Esophagus squamous epithelium (tissue), 5 donors: ENCODE measurements around the gene USB1. TPM values are rescaled to one million over a fixed set of nuclear protein-coding genes. Genes with fewer than 3 reads are reported as not detected.

Experiments used
- DNase-seq: peaks from one replicate; lab custom pipeline; 2025; lab: John Stamatoyannopoulos, UW
- H3K27ac ChIP-seq, 4 donors: fragments of 200-600 bp; sonication (generic); one replicate each; pipeline ENCODE4 v1.5.1; 2016 to 2019; ENCODE audit warnings: mild to moderate bottlenecking in 1 of 4
- H3K27me3 ChIP-seq, 4 donors: fragments of 200-600 bp; sonication (generic); 1 replicate in 3 of 4; 2 replicates in 1 of 4; pipeline versions ENCODE4 v1.5.1 to v1.6.0; 2017 to 2021; ENCODE audit warnings: antibody characterized with exemption in 1 of 4
- H3K36me3 ChIP-seq, 3 donors: fragments of 200-600 bp; sonication (generic); one replicate each; pipeline ENCODE4 v1.5.1; 2016 to 2019
- H3K4me1 ChIP-seq, 3 donors: fragments of 200-600 bp; sonication (generic); one replicate each; pipeline ENCODE4 v1.5.1; 2017 to 2019
- H3K4me3 ChIP-seq, 4 donors: fragments of 200-600 bp; sonication (generic); 1 replicate in 3 of 4; 2 replicates in 1 of 4; pipeline ENCODE4 v1.5.1; 2016 to 2019; ENCODE audit warnings: mild to moderate bottlenecking in 2 of 4, moderate library complexity in 1 of 4
- H3K9me3 ChIP-seq, 3 donors: fragments of 200-600 bp; sonication (generic); one replicate each; pipeline ENCODE4 v1.5.1; 2016 to 2019
- POLR2A ChIP-seq, 4 donors: fragments of 450-650 bp; IDR thresholded peaks; one replicate each; pipeline ENCODE4 v1.6.1; 2017; ENCODE audit warnings: antibody characterized with exemption in 4 of 4, mild to moderate bottlenecking in 4 of 4, moderate library complexity in 3 of 4
- WGBS, 2 donors: methylation state at CpG; one replicate each; pipeline ENCODE4 v1.1.5; 2018; 5-methylcytosine and 5-hydroxymethylcytosine counted together
- intact Hi-C: fragments of 100-400 bp; cut with DNase I; formaldehyde crosslinking; loops from one replicate; pipeline ENCODE4 v1.15.0; 2022
- total RNA-seq, 4 donors: library from RNA; depleted of rRNA; stranded (reverse); fragments of >200 nt; gene quantifications; one replicate each; pipeline ENCODE4 v1.1.0, GENCODE V29; 2016
- TF ChIP-seq, protein P1 (sequence below), 6 experiments: fragments of 450-650 bp in 4 of 6; fragments of 200-600 bp in 2 of 6; sonication (generic) in 2 of 6; IDR thresholded peaks; one replicate each; pipeline ENCODE4 v1.5.1; 2016 to 2019; ENCODE audit warnings: antibody characterized with exemption in 6 of 6, mild to moderate bottlenecking in 4 of 6, moderate library complexity in 4 of 6
- donor health status: DM: yes; HTN: yes; CAD: no.

USB1 gene
- total RNA-seq, 4 donors from 2014 or later = 11.2 to 23.9 (median 18.6) TPM

DNA sequence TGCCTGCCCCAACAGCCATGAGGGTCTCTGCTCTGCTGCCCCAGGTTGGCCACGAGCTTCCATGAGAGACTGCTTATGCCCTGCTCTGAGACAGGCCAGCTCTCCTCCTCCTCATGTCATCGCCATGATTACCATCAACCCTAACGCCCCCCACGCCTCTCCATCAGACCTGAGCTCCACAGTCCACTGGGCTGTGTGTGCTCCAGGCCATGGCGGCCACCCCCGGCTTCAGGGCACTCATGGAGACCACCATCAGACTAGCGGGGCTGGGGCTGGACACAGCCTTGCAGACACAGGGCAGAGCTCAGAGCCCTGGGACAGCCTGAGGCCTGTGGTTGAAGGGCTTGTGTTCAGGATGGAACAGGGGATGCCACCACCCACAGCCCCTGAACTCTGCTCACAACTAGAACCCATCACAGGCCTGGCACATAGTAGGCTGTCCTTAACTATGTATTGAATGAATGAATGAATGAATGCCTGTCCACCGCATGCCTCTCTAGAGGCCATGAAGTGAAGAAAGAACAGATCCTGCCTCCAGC, 44.9 kb upstream of the USB1 start:
- H3K4me3 ChIP-seq = no peak overlapping the region
- no peak for DNase-seq
- no peaks in the 10 kb centered on the region for H3K9me3 ChIP-seq
- H3K4me1 ChIP-seq = no peaks in the 10 kb centered on the region
- peaks cover 0 to 4% (median 0%) of the 10 kb centered on the region in 4 donors for H3K27me3 ChIP-seq
- no peak for TF ChIP-seq POLR2A (IDR thresholded peaks at IDR 0.05)
- TF ChIP-seq, protein P1, sequence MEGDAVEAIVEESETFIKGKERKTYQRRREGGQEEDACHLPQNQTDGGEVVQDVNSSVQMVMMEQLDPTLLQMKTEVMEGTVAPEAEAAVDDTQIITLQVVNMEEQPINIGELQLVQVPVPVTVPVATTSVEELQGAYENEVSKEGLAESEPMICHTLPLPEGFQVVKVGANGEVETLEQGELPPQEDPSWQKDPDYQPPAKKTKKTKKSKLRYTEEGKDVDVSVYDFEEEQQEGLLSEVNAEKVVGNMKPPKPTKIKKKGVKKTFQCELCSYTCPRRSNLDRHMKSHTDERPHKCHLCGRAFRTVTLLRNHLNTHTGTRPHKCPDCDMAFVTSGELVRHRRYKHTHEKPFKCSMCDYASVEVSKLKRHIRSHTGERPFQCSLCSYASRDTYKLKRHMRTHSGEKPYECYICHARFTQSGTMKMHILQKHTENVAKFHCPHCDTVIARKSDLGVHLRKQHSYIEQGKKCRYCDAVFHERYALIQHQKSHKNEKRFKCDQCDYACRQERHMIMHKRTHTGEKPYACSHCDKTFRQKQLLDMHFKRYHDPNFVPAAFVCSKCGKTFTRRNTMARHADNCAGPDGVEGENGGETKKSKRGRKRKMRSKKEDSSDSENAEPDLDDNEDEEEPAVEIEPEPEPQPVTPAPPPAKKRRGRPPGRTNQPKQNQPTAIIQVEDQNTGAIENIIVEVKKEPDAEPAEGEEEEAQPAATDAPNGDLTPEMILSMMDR (IDR thresholded peaks at IDR 0.05) = no peak
- H3K36me3 ChIP-seq = no peaks in the 10 kb centered on the region
- no peak overlapping the region for H3K27ac ChIP-seq
- 83 to 89% methylated on average over 1 to 3 of the region's 8 CpGs for WGBS, 2 donors
- intact Hi-C loops = no loop called here

DNA sequence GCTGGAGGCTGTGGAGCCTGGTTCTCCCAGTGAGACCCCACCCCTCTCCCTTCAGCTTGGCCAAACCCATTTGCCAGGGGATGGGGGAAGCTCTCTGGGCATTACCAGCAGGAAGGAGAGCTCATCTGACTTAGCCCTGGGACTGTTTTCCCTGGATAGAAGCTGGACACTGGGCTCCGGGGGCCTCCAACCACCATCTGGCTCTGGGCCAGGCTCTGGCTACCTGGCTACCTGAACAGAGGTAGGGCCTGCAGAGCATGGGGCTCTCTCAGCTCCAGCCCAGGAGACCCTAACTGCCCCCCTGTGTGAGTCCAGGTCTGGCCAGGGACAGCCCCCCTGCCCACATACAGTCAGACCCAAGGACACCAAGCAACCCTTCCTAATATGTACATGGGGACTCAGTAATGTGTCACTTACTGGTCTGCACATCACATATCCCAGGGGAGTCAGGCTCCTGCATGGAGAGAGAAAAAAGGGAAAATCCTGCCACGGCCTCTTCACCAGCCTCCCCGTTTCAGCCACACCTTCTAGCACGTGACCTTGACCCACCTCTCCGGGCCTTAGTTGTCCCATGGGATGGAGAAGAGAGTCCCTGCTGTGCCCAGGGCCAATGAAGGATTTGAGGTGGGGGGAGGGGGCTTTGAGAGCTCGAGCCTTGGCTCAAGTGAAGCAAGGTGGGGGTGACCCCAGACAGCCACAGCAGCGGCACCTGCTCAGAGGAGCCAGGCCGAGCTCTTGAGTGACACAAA, 44.1 kb upstream of the USB1 start:
- no peaks in the 10 kb centered on the region for H3K9me3 ChIP-seq
- intact Hi-C loops = no loop called here
- 57 to 76% methylated on average over 4 to 6 of the region's 8 CpGs for WGBS, 2 donors
- no peak for TF ChIP-seq POLR2A (IDR thresholded peaks at IDR 0.05)
- TF ChIP-seq, protein P1 (IDR thresholded peaks at IDR 0.05) = no peak
- H3K27ac ChIP-seq = no peak overlapping the region
- no peak overlapping the region for H3K4me3 ChIP-seq
- no peaks in the 10 kb centered on the region for H3K36me3 ChIP-seq
- peaks cover 0 to 4% (median 0%) of the 10 kb centered on the region in 4 donors for H3K27me3 ChIP-seq
- DNase-seq = no peak
- no peaks in the 10 kb centered on the region for H3K4me1 ChIP-seq

DNA sequence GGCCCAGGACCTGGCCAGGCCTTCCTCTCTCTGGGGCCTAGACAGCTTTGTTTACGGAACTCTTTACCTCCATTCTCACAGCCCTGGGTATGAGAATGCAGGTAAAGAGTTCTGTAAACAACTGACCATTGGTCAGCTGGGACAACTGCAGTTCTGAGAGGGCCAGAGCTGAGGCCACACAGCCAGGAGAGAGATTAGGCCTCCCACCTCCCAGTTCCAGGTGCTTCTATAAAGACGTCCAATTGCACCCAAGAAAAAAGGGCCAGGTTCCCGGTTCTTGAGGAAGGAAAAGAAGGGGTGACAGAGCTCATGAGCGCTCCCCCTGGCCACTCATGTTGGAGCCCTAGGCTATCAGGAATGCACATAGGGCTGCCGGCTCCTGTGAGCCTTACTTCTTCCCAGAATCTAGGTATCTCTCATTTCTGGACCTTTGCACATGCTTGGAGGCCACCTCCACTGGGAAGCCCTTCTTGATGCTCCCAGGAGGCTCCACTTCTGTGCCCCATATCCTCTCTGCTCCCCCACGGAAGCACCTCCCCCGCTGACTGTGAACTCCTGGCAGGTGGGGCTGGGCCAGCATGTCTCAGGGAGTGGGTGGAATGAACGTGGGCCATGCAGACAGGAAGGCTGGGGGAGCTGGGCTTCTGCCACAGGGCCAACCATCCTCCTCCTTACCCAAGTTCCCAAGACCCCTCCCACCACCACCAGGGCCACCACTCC, 43.4 kb upstream of the USB1 start:
- DNase-seq = no peak
- H3K4me3 ChIP-seq = no peak overlapping the region
- H3K4me1 ChIP-seq = no peaks in the 10 kb centered on the region
- 63 to 86% methylated on average over 4 to 5 of the region's 8 CpGs for WGBS, 2 donors
- peaks cover 0 to 4% (median 0%) of the 10 kb centered on the region in 4 donors for H3K27me3 ChIP-seq
- intact Hi-C loops = no loop called here
- H3K9me3 ChIP-seq = no peaks in the 10 kb centered on the region
- H3K36me3 ChIP-seq = no peaks in the 10 kb centered on the region
- no peak for TF ChIP-seq POLR2A (IDR thresholded peaks at IDR 0.05)
- TF ChIP-seq, protein P1 (IDR thresholded peaks at IDR 0.05) = no peak
- H3K27ac ChIP-seq = no peak overlapping the region

DNA sequence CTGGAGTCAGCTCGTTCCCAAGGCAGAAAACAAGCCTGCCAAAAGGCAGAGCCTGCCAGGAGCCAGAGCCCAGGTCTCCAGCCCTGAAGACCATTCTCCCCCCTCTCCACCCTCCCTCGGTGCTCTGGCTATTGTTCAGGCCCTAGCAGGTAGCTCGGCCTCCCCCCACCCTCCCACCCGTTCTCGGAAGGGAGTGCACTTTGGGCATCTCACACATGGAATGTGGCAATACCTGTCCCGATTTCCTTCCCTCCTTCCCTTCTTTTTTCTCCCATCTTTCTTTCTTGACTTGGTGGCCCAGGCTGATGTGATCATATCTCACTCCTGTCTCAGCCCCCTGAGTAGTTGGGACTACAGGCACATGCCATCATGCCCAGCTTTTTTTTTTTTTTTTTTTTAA, 42.7 kb upstream of the USB1 start:
- H3K27ac ChIP-seq = no peak overlapping the region
- peaks cover 0 to 4% (median 0%) of the 10 kb centered on the region in 4 donors for H3K27me3 ChIP-seq
- WGBS, 2 donors = 49 to 53% methylated on average over 4 of the region's 6 CpGs
- intact Hi-C loops = no loop called here
- DNase-seq = no peak
- H3K4me1 ChIP-seq = no peaks in the 10 kb centered on the region
- no peaks in the 10 kb centered on the region for H3K9me3 ChIP-seq
- H3K36me3 ChIP-seq = no peaks in the 10 kb centered on the region
- TF ChIP-seq, protein P1 (IDR thresholded peaks at IDR 0.05) = no peak
- no peak for TF ChIP-seq POLR2A (IDR thresholded peaks at IDR 0.05)
- H3K4me3 ChIP-seq = no peak overlapping the region

DNA sequence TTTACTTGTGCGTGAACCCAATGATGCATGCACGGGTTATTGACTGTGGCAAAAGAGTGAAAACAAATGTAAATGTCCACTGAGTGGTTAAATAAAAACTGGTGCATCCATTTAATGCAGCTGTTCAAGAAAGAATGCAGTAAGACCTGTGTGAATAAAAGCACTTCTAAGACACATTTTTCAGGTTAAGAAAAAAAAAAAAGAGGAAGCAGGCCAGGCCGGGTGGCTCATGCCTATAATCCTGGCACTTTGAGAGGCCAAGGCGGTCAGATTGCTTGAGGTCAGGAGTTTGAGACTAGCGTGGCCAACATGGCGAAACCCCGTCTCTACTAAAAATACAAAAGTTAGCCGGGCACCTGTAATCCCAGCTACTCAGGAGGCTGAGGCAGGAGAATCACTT, 42.1 kb upstream of the USB1 start:
- H3K4me1 ChIP-seq = no peaks in the 10 kb centered on the region
- no peak overlapping the region for H3K27ac ChIP-seq
- peaks cover 0 to 4% (median 0%) of the 10 kb centered on the region in 4 donors for H3K27me3 ChIP-seq
- DNase-seq = no peak
- no peaks in the 10 kb centered on the region for H3K36me3 ChIP-seq
- WGBS, 2 donors = 68 to 76% methylated on average over 7 to 8 of the region's 8 CpGs
- no peaks in the 10 kb centered on the region for H3K9me3 ChIP-seq
- intact Hi-C loops = no loop called here
- TF ChIP-seq, protein P1 (IDR thresholded peaks at IDR 0.05) = no peak
- no peak for TF ChIP-seq POLR2A (IDR thresholded peaks at IDR 0.05)
- H3K4me3 ChIP-seq = no peak overlapping the region
